Measurements from ENCODE around the gene SUPT20HL1.
"Not testable (repeated sequence)": the region's sequence is repeated elsewhere in the genome, so short reads cannot be mapped to it uniquely, and the experiment has no call there.

Gene SUPT20HL1
- total RNA-seq = 0 to 0.36 (median 0) reads per million in 4 experiments

DNA sequence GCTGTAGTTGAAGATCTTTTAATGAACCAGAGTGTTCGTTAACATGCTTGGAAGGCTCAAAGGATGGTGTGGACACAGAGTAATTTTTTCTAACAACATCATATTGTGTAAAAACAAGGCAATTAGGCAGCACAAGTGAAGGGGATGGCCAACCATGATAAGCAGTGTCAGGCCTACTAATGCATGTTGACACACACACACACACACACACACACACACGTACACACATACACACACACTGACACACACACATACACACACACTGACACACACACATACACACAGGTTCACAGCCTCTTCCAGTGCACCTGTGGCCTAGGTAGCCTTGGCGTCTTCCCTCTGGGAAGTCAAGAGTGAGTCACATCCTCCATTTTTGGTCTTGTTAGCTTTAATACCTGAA lies at the start of gene SUPT20HL1:
TSS of gene SUPT20HL1 (plus strand) at position 368 of the 400 bp plus-strand sequence. CDS start 2,122 bp downstream, outside the sequence.
- DNase-seq = no peak

DNA sequence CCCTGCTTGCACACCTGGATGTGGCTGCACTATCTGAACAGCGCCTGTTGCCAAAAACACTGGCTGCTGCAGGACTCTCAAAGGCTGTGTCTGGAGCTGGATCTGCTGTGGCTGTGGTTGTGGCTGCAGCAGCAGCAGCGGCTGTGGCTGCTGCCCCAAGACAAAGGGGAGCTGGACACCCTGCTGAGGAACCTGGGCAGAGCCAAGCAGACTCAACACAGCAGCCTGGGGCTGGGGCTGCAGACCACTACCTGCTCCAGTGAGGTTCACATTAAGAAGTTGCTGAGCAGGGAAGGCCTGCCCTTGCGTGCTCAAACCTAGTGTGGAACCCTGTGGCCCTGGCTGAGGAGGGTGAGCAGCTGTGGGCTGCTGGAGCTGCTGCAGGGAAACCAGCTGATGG lies 49.5 kb upstream of the SUPT20HL1 start:
- DNase-seq = not testable (repeated sequence)

DNA sequence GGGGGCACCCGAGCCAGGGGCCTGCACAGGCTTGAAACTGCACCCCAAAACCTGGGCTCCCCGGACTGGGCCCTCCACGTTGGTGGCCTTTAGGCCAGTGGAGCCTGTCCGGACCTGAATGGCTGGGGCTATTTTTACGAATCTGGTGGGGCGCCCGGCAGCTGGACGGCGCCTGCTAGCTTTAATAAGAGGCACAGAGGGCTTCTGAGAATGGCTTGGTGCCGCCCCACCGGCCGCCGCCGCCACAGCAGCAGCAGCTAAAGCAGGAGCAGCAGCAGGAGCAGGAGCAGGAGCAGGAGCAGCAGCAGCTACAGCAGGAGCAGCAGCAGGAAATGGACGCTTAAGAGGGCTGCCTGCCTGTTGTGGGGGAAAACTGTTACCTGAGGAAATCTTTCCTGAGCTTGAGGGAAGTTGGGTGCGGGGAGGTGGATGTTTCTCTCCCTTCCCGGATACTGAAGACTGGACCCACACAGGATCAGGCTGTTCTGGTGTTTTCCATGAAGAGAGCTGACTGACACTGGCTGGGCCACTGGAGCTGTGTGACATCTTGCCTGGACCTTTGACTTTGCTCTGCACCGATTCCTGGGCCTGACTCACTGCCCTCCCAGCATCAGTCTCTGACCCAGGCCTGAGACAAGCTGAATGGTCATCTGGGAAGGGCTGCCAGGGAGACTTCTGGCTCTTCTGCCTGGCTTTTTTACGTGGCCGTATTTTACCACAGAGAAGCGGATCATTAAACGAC lies 48.8 kb upstream of the SUPT20HL1 start:
- not testable (repeated sequence) for DNase-seq

GRCh38 chrX:24312249-24312607 lies 48.2 kb upstream of the SUPT20HL1 start:
- DNase-seq = not testable (repeated sequence)

- no peak for DNase-seq
Measured at GRCh38 chrX:24314019-24314635, 46.3 kb upstream of the SUPT20HL1 start, which contains the start of gene SUPT20HL2. TSS of gene SUPT20HL2 (minus strand) at chrX:24314069. CDS start at chrX:24313315, 754 bp downstream.

- no peak for DNase-seq
Measured at GRCh38 chrX:24316111-24316510, 44.3 kb upstream of the SUPT20HL1 start.

- DNase-seq = no peak
Measured at GRCh38 chrX:24317567-24317966, 42.9 kb upstream of the SUPT20HL1 start.

GRCh38 chrX:24321741-24322395 lies 38.6 kb upstream of the SUPT20HL1 start:
- DNase-seq = no peak

GRCh38 chrX:24325231-24325630 lies 35.2 kb upstream of the SUPT20HL1 start:
- DNase-seq = no peak

DNA sequence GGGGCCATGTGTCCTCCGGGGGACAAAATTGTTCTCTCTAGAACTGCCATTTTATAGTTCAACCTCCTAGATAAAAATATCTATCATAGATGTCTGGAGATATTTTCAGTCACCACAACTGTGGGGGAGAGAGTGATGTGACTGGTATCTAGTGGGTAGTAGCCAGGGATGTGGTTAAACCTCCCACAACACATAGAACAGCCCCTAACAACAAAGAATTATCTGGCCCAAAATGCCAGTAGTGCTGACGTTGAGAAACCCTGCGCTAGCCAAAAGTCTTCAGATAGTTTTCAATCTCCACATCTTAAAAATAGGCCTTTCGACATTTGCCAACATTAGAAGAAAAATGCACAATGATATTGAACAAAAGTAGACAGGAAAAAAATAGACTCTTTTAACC lies 27.6 kb upstream of the SUPT20HL1 start:
- no peak for DNase-seq

DNA sequence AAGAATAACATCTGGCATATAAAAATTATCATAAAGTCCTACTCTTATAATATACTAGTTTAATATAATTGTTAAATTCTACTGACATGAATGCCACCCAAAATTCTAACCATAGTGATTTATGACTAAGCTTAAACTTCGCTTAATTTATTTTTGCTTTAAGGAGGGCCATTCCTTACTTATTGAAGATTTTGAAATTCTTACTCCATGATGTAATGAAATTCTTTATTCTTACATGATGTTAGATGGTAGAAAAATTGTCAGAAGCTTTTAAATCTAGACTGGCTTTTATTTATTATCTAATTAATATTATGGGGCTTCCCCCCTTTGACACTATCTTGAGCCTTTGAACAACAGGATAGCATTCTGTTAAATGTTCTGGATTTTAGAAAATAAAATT lies 27.1 kb upstream of the SUPT20HL1 start:
- DNase-seq = no peak

DNA sequence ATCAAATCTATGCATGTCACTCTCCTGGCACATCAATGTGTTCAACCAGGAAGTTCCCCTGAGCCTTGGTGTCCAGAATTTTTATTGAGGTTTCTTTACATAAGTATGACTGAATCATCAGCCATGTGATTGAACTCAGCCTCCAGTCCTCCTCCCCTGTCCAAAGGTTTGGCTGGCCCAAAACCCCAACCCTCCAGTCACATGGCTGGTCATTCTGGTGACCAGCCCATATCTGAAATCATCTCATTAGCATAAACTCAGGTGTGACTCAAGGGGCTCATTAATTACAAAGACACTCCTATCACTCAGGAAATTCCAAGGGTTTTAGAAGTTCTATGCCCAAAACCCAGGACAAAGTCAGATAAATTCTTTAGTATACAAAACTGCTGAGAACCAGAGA lies 26.0 kb upstream of the SUPT20HL1 start:
- no peak for DNase-seq

DNA sequence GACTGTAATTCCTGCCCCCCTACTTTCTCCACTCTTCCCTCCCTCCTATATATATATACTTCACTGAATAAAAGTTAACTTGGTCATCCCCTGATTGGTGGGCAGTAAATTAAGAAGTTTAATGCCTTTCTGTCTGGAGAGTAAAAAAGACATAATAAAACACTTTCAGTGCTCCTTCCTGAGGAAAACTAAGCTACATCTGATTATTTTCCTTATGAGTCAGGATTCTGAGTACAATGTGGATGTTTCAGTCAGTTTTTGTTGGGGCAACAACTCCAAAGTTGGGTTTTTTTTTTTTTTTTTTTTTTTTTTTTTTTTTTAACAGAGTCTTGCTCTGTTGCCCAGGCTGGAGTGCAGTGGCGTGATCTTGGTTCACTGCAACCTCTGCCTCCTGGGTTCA lies 24.6 kb upstream of the SUPT20HL1 start:
- DNase-seq = no peak

DNA sequence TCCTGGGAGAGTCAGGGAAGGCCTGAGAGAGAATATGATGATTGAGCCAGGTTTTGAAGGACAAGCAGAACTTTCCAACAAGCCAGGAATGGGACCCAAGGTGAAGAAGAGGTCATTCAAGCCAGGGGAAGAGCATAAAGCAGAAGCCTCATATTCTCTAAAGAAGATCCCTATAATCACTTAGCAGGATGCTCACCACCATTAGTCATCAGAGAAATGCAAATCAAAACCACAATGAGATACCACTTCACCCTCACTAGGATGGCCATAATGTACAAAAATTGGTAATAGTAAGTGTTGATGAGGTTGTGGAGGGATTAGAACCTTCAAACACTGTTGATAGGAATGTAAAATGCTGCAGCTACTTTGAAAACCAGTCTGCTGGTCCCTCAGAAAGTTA lies 20.5 kb upstream of the SUPT20HL1 start:
- DNase-seq = no peak

DNA sequence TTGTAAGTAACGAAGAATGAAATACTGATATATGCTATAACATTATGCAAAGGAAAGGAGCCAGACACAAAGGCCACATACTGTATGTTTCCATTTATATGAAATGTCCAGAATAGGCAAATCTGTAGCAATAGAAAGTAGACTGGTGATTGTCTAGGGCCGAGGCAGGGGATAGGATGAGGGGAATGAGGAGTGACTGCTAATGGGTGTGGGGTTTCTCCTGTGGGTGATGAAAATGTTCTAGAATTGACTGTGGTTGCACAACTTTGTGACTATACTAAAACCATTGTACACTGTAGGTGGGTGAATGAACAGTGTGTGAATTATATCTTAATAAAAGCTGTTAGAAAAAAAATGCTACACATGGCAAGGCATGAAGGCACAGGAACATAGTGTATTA lies 19.9 kb upstream of the SUPT20HL1 start:
- no peak for DNase-seq

- no peak for DNase-seq
Measured at GRCh38 chrX:24341795-24342194, 18.6 kb upstream of the SUPT20HL1 start.

DNA sequence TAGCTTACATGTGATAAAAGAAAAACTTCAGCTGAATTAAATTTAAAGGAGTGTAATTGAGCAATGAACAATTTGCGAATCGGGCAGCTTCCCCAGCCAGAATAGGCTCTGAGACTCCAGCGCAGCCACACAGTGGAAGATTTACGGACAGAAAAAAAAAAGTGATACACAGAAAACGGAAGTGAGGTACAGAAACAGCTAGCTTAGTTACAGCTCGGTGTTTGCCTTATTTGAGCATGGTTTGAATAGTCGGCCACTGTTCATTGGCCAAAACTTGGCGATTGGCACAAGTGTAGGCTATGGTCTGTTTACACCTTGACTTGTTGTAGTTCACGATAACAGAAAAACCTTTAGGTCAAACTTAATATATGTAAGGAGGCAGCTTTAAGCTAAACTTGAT lies 16.7 kb upstream of the SUPT20HL1 start:
- no peak for DNase-seq

- no peak for DNase-seq
Measured at GRCh38 chrX:24347881-24348280, 12.6 kb upstream of the SUPT20HL1 start.

DNA sequence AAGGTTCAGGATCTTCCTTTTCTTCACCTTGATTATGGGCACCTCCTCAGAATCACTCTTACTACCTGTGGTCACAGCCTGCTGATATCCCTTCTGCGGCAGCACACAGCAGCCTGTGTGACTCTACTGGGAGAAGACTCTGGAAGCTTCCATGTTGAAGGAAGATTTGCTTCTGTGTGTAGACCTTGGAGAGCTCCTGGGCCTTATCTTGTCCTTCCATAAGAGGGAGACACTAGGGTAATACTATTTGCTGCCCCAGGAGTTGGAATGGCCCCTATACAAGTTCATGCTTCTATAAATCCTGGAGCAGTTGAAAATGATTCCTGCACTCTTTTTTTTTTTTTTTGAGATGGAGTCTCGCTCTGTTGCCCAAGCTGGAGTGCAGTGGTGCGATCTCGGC lies 10.2 kb upstream of the SUPT20HL1 start:
- DNase-seq = no peak

DNA sequence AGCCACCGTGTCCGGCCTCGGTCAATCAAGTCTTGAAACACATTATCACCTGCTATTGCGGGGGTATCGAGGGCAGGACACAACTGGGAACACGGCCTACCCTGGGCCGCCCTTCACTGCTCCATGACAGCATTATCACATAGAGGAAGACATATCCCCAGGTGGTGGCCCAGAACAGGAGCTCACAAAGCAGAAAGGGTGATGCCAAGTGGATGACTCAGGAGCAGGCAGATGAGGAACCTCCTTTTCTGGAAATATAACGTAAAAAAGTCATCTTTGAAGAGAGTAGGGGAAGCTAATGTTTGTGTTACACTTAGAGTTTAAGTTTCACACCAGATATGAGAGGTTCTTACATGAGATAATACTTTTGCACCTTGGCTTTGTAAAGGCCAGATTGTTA lies 5.3 kb upstream of the SUPT20HL1 start:
- no peak for DNase-seq

GRCh38 chrX:24357106-24357505 lies 3.3 kb upstream of the SUPT20HL1 start:
- DNase-seq = no peak

- DNase-seq = not testable (repeated sequence)
Measured at GRCh38 chrX:24362089-24362745, 1.8 kb downstream of the SUPT20HL1 start.

DNA sequence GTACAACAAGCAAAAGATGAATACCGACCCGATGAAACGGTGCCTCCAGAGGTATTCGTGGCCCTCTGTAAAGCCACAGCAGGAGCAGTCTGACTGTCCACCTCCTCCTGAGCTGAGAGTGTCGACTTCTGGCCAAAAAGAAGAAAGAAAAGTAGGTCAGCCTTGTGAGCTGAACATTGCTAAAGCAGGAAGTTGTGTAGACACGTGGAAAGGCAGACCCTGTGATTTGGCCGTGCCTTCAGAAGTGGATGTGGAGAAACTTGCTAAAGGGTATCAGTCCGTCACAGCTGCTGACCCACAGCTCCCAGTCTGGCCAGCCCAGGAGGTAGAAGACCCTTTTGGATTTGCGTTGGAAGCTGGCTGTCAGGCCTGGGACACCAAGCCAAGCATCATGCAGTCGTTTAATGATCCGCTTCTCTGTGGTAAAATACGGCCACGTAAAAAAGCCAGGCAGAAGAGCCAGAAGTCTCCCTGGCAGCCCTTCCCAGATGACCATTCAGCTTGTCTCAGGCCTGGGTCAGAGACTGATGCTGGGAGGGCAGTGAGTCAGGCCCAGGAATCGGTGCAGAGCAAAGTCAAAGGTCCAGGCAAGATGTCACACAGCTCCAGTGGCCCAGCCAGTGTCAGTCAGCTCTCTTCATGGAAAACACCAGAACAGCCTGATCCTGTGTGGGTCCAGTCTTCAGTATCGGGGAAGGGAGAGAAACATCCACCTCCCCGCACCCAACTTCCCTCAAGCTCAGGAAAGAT lies 3.2 kb downstream of the SUPT20HL1 start:
- not testable (repeated sequence) for DNase-seq

All from effector CD8-positive, alpha-beta T cell (primary cell).